BJ (cell line): Measurements from ENCODE around the gene HMSD. TPM values are rescaled to one million over a fixed set of nuclear protein-coding genes. Genes with fewer than 3 reads are reported as not detected.

Experiments
- CTCF ChIA-PET: fragments of 350-600 bp; formaldehyde crosslinking; extraction: SDS; loops from one replicate; lab custom pipeline; 2021; ENCODE audit warnings: antibody characterized with exemption, inconsistent platforms; lab: Yijun Ruan, JAX
- POLR2A ChIA-PET: fragments of 300-600 bp; sonication (Branson Sonifier 250); formaldehyde crosslinking; extraction: SDS; loops from one replicate; lab custom pipeline; 2021; ENCODE audit warnings: antibody characterized with exemption; lab: Charles Lee
- DNase-seq: peaks from one replicate; pipeline ENCODE4 v3.0.0-alpha.2; 2011; ENCODE audit warnings: low read depth
- H3K27me3 ChIP-seq: 2 replicates; pipeline ENCODE4 v1.6.0; 2011; ENCODE audit warnings: low read length; ENCODE audit not compliant: control insufficient read depth, insufficient read depth
- H3K36me3 ChIP-seq: 2 replicates; pipeline ENCODE4 v1.5.1; 2011; ENCODE audit warnings: low read length; ENCODE audit not compliant: control insufficient read depth, insufficient read depth
- H3K4me3 ChIP-seq: 2 replicates; pipeline ENCODE4 v1.5.1; 2011; ENCODE audit warnings: low read depth, mild to moderate bottlenecking, control low read depth, low read length
- CTCF ChIP-seq: IDR thresholded peaks from 2 replicates; pipeline ENCODE4 v1.5.1; 2011; ENCODE audit warnings: low read depth, mild to moderate bottlenecking, control low read depth, inconsistent platforms, low read length, moderate library complexity; ENCODE audit not compliant: insufficient read depth
- polyA plus RNA-seq: library from polyadenylated mRNA; depleted of rRNA; stranded (reverse); fragments of >200 nt; gene quantifications from 2 replicates; pipeline ENCODE4 v1.2.3, GENCODE V29; 2011; rRNA removed

HMSD gene
- polyA plus RNA-seq, 1 experiment: 0.26 TPM

GRCh38 chr18:63997041-63997440 lies 47.9 kb downstream of the HMSD start:
- no peak overlapping the region for H3K4me3 ChIP-seq
- CTCF ChIA-PET: interaction anchor here (1.1 to 4.4 kb wide), 5 partner anchors 11 to 62 kb away, joined by 3 to 67 read pairs (median 30); no protein-coding TSS in a partner anchor
- POLR2A ChIA-PET: no interaction called here
- no peak for DNase-seq
- no peak for TF ChIP-seq CTCF
- no peaks in the 10 kb centered on the region for H3K36me3 ChIP-seq
- H3K27me3 ChIP-seq: 0 out of 2 replicates have a peak, but pooled peaks cover 1% of the 10 kb centered on the region

- H3K36me3 ChIP-seq: no peaks in the 10 kb centered on the region
- no peak for DNase-seq
- POLR2A ChIA-PET: interaction anchor here (0.7 kb wide), 1 partner anchor 1471 kb away, joined by 3 read pairs; no protein-coding TSS in a partner anchor
- no peak overlapping the region for H3K4me3 ChIP-seq
- CTCF ChIA-PET: interaction anchor here (1.1 to 4.4 kb wide), 2 partner anchors 11 to 35 kb away, joined by 6 to 48 read pairs; no protein-coding TSS in a partner anchor
- TF ChIP-seq CTCF: no peak
- 0 out of 2 replicates have a peak, but pooled peaks cover 1% of the 10 kb centered on the region for H3K27me3 ChIP-seq
These were observed 48.5 kb downstream of the HMSD start for GRCh38 chr18:63997606-63998005.

GRCh38 chr18:63999871-64000270 lies 50.8 kb downstream of the HMSD start:
- no peak for DNase-seq
- ChIA-PET CTCF (interaction anchor here (0.9 to 1.2 kb wide), 4 partner anchors 12 to 37 kb away, joined by 3 read pairs; no protein-coding TSS in a partner anchor), POLR2A (no interaction called here)
- H3K36me3 ChIP-seq: no peaks in the 10 kb centered on the region
- H3K4me3 ChIP-seq: no peak overlapping the region
- 0 out of 2 replicates have a peak, but pooled peaks cover 1% of the 10 kb centered on the region for H3K27me3 ChIP-seq
- no peak for TF ChIP-seq CTCF

- DNase-seq: no peak
- TF ChIP-seq CTCF: no peak
- CTCF ChIA-PET: no interaction called here
These were observed 53.5 kb downstream of the HMSD start for GRCh38 chr18:64002581-64002980.

GRCh38 chr18:64009305-64009704 lies 60.2 kb downstream of the HMSD start:
- TF ChIP-seq CTCF: no peak
- Histone ChIP-seq H3K4me3 (no peak overlapping the region), H3K36me3 (no peaks in the 10 kb centered on the region), H3K27me3 (no peaks in the 10 kb centered on the region)
- CTCF ChIA-PET: interaction anchor here (1.1 to 6.4 kb wide), 2 partner anchors 13 to 14 kb away, joined by 5 to 48 read pairs; no protein-coding TSS in a partner anchor
- POLR2A ChIA-PET: no interaction called here
- no peak for DNase-seq

More at GRCh38 chr18:64002581-64002980, 53.5 kb downstream of the HMSD start:
- POLR2A ChIA-PET: no interaction called here
- Histone ChIP-seq H3K4me3 (no peak overlapping the region), H3K36me3 (no peaks in the 10 kb centered on the region), H3K27me3 (0 out of 2 replicates have a peak, but pooled peaks cover 1% of the 10 kb centered on the region)

Other genes starting within 250 kb of the HMSD start
- not detected in 2 replicates for gene SERPINB11, start 246.3 kb upstream of the HMSD start, polyA plus RNA-seq
- gene SERPINB7, start 173.9 kb upstream of the HMSD start, polyA plus RNA-seq: 149 and 246 TPM in 2 replicates
- gene SERPINB2, start 61.6 kb upstream of the HMSD start, polyA plus RNA-seq: 15.2 and 22.1 TPM in 2 replicates
- gene SERPINB10, start 41.3 kb upstream of the HMSD start, polyA plus RNA-seq: 0.38 and 0.85 TPM in 2 replicates
- 18.4 and 27.0 TPM in 2 replicates for gene SERPINB8, start 20.8 kb downstream of the HMSD start, polyA plus RNA-seq
- not detected in 2 replicates for gene LINC00305, start 199.8 kb downstream of the HMSD start, polyA plus RNA-seq